Smooth muscle cell (in vitro differentiated cells): ENCODE results near the gene TNRC6B. TPM values are rescaled to one million over a fixed set of nuclear protein-coding genes. Genes with fewer than 3 reads are reported as not detected.
"Not testable (repeated sequence)": the region's sequence is repeated elsewhere in the genome, so short reads cannot be mapped to it uniquely, and the experiment has no call there.

ENCODE experiments used
- DNase-seq: peaks from one replicate; lab custom pipeline; 2025; ENCODE audit not compliant: unreplicated experiment; lab: John Stamatoyannopoulos, UW
- H2AFZ ChIP-seq: fragments of 200-600 bp; sonication (generic); 2 replicates; pipeline ENCODE4 v1.6.0; 2016; ENCODE audit warnings: antibody characterized with exemption, low read depth, mild to moderate bottlenecking
- H3F3A ChIP-seq: fragments of 200-600 bp; sonication (generic); 2 replicates; pipeline ENCODE4 v1.6.0; 2017; ENCODE audit warnings: antibody characterized with exemption, low read depth
- H3K27ac ChIP-seq: fragments of 200-600 bp; sonication (generic); 2 replicates; pipeline ENCODE4 v1.5.1; 2016; ENCODE audit warnings: low read depth, mild to moderate bottlenecking
- H3K27me3 ChIP-seq: fragments of 200-600 bp; sonication (generic); 2 replicates; pipeline ENCODE4 v1.6.1; 2016; ENCODE audit warnings: low read depth, mild to moderate bottlenecking
- H3K36me3 ChIP-seq: fragments of 200-600 bp; sonication (generic); 2 replicates; pipeline ENCODE4 v1.5.1; 2016; ENCODE audit warnings: low read depth
- H3K4me1 ChIP-seq: fragments of 200-600 bp; sonication (generic); 2 replicates; pipeline ENCODE4 v1.5.1; 2016; ENCODE audit warnings: low read depth
- H3K4me2 ChIP-seq: fragments of 200-600 bp; sonication (generic); 2 replicates; pipeline ENCODE4 v1.6.0; 2016; ENCODE audit warnings: mild to moderate bottlenecking
- H3K4me3 ChIP-seq: fragments of 200-600 bp; sonication (generic); 2 replicates; pipeline ENCODE4 v1.5.1; 2016; ENCODE audit warnings: mild to moderate bottlenecking
- H3K79me2 ChIP-seq: fragments of 200-600 bp; sonication (generic); 2 replicates; pipeline ENCODE4 v1.6.0; 2016; ENCODE audit warnings: low read depth, mild to moderate bottlenecking
- H3K9ac ChIP-seq: fragments of 200-600 bp; sonication (generic); 2 replicates; pipeline ENCODE4 v1.6.0; 2016; ENCODE audit warnings: low read depth
- H3K9me3 ChIP-seq: fragments of 200-600 bp; sonication (generic); replicated peaks from 2 replicates; pipeline ENCODE4 v1.5.1; 2016; ENCODE audit warnings: low read depth
- H4K20me1 ChIP-seq: fragments of 200-600 bp; sonication (generic); 2 replicates; pipeline ENCODE4 v1.6.0; 2016; ENCODE audit warnings: low read depth
- CTCF ChIP-seq: fragments of 200-600 bp; sonication (generic); IDR thresholded peaks from 2 replicates; pipeline ENCODE4 v1.5.1; 2017; ENCODE audit warnings: borderline replicate concordance, mild to moderate bottlenecking, antibody characterized with exemption; ENCODE audit not compliant: insufficient read depth, poor library complexity, severe bottlenecking
- WGBS: methylation state at CpG from one replicate; pipeline ENCODE4 v1.1.7; 2016; ENCODE audit warnings: low lambda C conversion rate; 5-methylcytosine and 5-hydroxymethylcytosine counted together
- polyA plus RNA-seq: library from polyadenylated mRNA; unstranded; fragments of >200 nt; fragmentation: Nextera tagmentation; extraction: Ambion mirVana; gene quantifications from 2 replicates; pipeline ENCODE4 v1.2.1, GENCODE V29; 2016
- total RNA-seq: library from RNA; depleted of rRNA; stranded (reverse); fragments of >200 nt; gene quantifications from 2 replicates; pipeline ENCODE4 v1.2.3, GENCODE V29; 2014

TNRC6B gene
- total and polyA plus RNA-seq, 2 experiments from 2014 or later, result 21.5 to 44.4 TPM

- H3K27me3 ChIP-seq, result no peaks in the 10 kb centered on the region
- H3K79me2 ChIP-seq, result peaks cover 90% of the 10 kb centered on the region
- no peaks in the 10 kb centered on the region for H3K9me3 ChIP-seq
- H3K4me3 ChIP-seq, result no peak overlapping the region
- H3K27ac ChIP-seq, result peak overlapping the region; percentile 21
- no peak overlapping the region for H3K9ac ChIP-seq
- no peak for TF ChIP-seq CTCF
- WGBS, result 73% methylated on average over 2 of the region's 2 CpGs
- no peak overlapping the region for H2AFZ ChIP-seq
- H3K36me3 ChIP-seq, result no peaks in the 10 kb centered on the region
- peaks cover 80% of the 10 kb centered on the region for H4K20me1 ChIP-seq
- H3K4me1 ChIP-seq, result no peaks in the 10 kb centered on the region
- no peak overlapping the region for H3K4me2 ChIP-seq
- no peaks in the 10 kb centered on the region for H3F3A ChIP-seq
- DNase-seq, result no peak
These were observed 200.2 kb downstream of the TNRC6B start for GRCh38 chr22:40377931-40378330.

GRCh38 chr22:40378448-40378847 lies 200.7 kb downstream of the TNRC6B start:
- H3K27ac ChIP-seq, H3K4me3 ChIP-seq, H3K4me2 ChIP-seq, H2AFZ ChIP-seq, H3F3A ChIP-seq, H3K9me3 ChIP-seq, H3K36me3 ChIP-seq, H3K9ac ChIP-seq, H3K4me1 ChIP-seq, DNase-seq, H3K27me3 ChIP-seq: not testable (repeated sequence)
- H3K79me2 ChIP-seq, result peaks cover 87% of the 10 kb centered on the region
- WGBS, result 97% methylated on average over 11 of the region's 11 CpGs
- H4K20me1 ChIP-seq, result peaks cover 85% of the 10 kb centered on the region

GRCh38 chr22:40381461-40381860 lies 203.7 kb downstream of the TNRC6B start:
- H3K27ac ChIP-seq, result no peak overlapping the region
- H3K4me1 ChIP-seq, result peaks cover 8% of the 10 kb centered on the region
- no peak for TF ChIP-seq CTCF
- H3K4me3 ChIP-seq, result no peak overlapping the region
- H2AFZ ChIP-seq, result no peak overlapping the region
- peaks cover 79% of the 10 kb centered on the region for H3K79me2 ChIP-seq
- no peaks in the 10 kb centered on the region for H3K27me3 ChIP-seq
- H3K4me2 ChIP-seq, result no peak overlapping the region
- H3F3A ChIP-seq, result no peaks in the 10 kb centered on the region
- H3K36me3 ChIP-seq, result no peaks in the 10 kb centered on the region
- WGBS, result 97% methylated on average over 3 of the region's 3 CpGs
- H4K20me1 ChIP-seq, result peaks cover 91% of the 10 kb centered on the region
- H3K9me3 ChIP-seq, result no peaks in the 10 kb centered on the region
- H3K9ac ChIP-seq, result no peak overlapping the region
- DNase-seq, result no peak

GRCh38 chr22:40383905-40384304 lies 206.2 kb downstream of the TNRC6B start:
- Histone ChIP-seq H3K79me2 (peaks cover 67% of the 10 kb centered on the region), H3K4me1 (peaks cover 8% of the 10 kb centered on the region), H3K4me2 (no peak overlapping the region), H3K9me3 (no peaks in the 10 kb centered on the region), H3K36me3 (no peaks in the 10 kb centered on the region), H2AFZ (no peak overlapping the region), H4K20me1 (peaks cover 90% of the 10 kb centered on the region), H3K27me3 (no peaks in the 10 kb centered on the region), H3F3A (no peaks in the 10 kb centered on the region), H3K9ac (no peak overlapping the region), H3K27ac (peak overlapping the region; percentile 68), H3K4me3 (no peak overlapping the region)
- no peak for TF ChIP-seq CTCF
- no peak for DNase-seq
- 28% methylated on average over 3 of the region's 3 CpGs for WGBS
